HepG2 (cell line): ENCODE measurements around the gene ALDOA. TPM values are rescaled to one million over a fixed set of nuclear protein-coding genes. Genes with fewer than 3 reads are reported as not detected.

ENCODE experiments used
- ATAC-seq: fragments of 200-7000 bp; cut with Tn5 transposase; 3 replicates; pipeline ENCODE4 v1.9.1; 2020; ENCODE audit warnings: mild to moderate bottlenecking, moderate library complexity
- BruUV-seq: library from RNA; stranded (reverse); fragments of 400-500 nt; replicated peaks from 2 replicates; lab custom pipeline; 2021; lab: Mats Ljungman, UMichigan
- CTCF ChIA-PET: fragments of 300-600 bp; formaldehyde crosslinking; extraction: SDS; loops from one replicate; lab custom pipeline; 2021; ENCODE audit warnings: low total read pairs, inconsistent platforms, low intra/inter-chr PET ratio; lab: Yijun Ruan, JAX
- POLR2A ChIA-PET: fragments of 350-600 bp; sonication (Branson Sonifier 250); formaldehyde crosslinking; loops from one replicate; lab custom pipeline; 2020; ENCODE audit warnings: antibody characterized with exemption, inconsistent platforms; lab: Yijun Ruan, JAX
- DNase-seq: peaks from one replicate; pipeline ENCODE4 v3.0.0-alpha.2; 2015; ENCODE audit warnings: low spot score
- FAIRE-seq: peaks from 3 replicates; lab custom pipeline; 2011; peaks lifted over from hg19 to GRCh38; lab: Jason Lieb, UNC
- H2AFZ ChIP-seq: one replicate; pipeline ENCODE4 v1.6.1; 2011; ENCODE audit warnings: low read length, inconsistent platforms
- H3K27ac ChIP-seq: fragments of 300-600 bp; 3 replicates; pipeline ENCODE4 v1.8.0; 2011; ENCODE audit warnings: mixed run types, mild to moderate bottlenecking, mixed read lengths, low read length, inconsistent platforms; ENCODE audit not compliant: insufficient read depth; ENCODE audit errors: extremely low read length
- H3K27me3 ChIP-seq, 2 experiments: fragments of 200-600 bp in 1 of 2; 2 replicates in 1 of 2; 3 replicates in 1 of 2; pipeline versions ENCODE4 v1.6.0 to v1.8.0; 2011; ENCODE audit warnings: low read length in 2 of 2, mild to moderate bottlenecking in 2 of 2, moderate library complexity in 2 of 2, inconsistent platforms in 1 of 2; ENCODE audit not compliant: insufficient read depth in 2 of 2, control insufficient read depth in 1 of 2
- H3K36me3 ChIP-seq, 2 experiments: fragments of 200-600 bp in 1 of 2; replicated peaks in 1 of 2; 2 replicates in 1 of 2; 3 replicates in 1 of 2; pipeline versions ENCODE4 v1.5.1 to v1.8.0; 2011; ENCODE audit warnings: low read length in 2 of 2, inconsistent platforms in 1 of 2; ENCODE audit not compliant: insufficient read depth in 2 of 2, control insufficient read depth in 1 of 2
- H3K4me1 ChIP-seq: 2 replicates; pipeline ENCODE4 v1.5.1; 2012; ENCODE audit warnings: low read length, inconsistent platforms; ENCODE audit not compliant: insufficient read depth
- H3K4me2 ChIP-seq: 2 replicates; pipeline ENCODE4 v1.6.0; 2011; ENCODE audit warnings: low read depth, low read length, inconsistent platforms
- H3K4me3 ChIP-seq, 3 experiments: fragments of 200-600 bp in 1 of 3; sonication (generic), shearing (Covaris generic) in 1 of 3; replicated peaks in 1 of 3; 2 replicates each; pipeline ENCODE4 v1.5.1; 2011 to 2016; ENCODE audit warnings: low read length in 3 of 3, inconsistent platforms in 2 of 3, low read depth in 2 of 3, mild to moderate bottlenecking in 2 of 3, control low read depth in 1 of 3, mixed read lengths in 1 of 3; ENCODE audit not compliant: insufficient read depth in 1 of 3
- H3K79me2 ChIP-seq: one replicate; pipeline ENCODE4 v1.6.1; 2011; ENCODE audit warnings: low read length, inconsistent platforms; ENCODE audit not compliant: insufficient read depth
- H3K9ac ChIP-seq: 2 replicates; pipeline ENCODE4 v1.6.0; 2011; ENCODE audit warnings: mild to moderate bottlenecking, low read depth, low read length, inconsistent platforms; ENCODE audit not compliant: insufficient read depth
- H3K9me3 ChIP-seq: 2 replicates; pipeline ENCODE4 v1.5.1; 2012; ENCODE audit warnings: mild to moderate bottlenecking, low read length
- H4K20me1 ChIP-seq: 2 replicates; pipeline ENCODE4 v1.6.0; 2011; ENCODE audit warnings: inconsistent platforms, mild to moderate bottlenecking, low read length, moderate library complexity; ENCODE audit not compliant: insufficient read depth
- ETV5 ChIP-seq: IDR thresholded peaks from 2 replicates; pipeline ENCODE4 v1.6.1; 2018; ENCODE audit warnings: missing biosample characterization, missing genetic modification reagents, inconsistent platforms, borderline replicate concordance
- HES4 ChIP-seq: sonication (generic); formaldehyde crosslinking; IDR thresholded peaks from 2 replicates; pipeline ENCODE4 v1.9.0; 2021; ENCODE audit warnings: mild to moderate bottlenecking, missing genetic modification reagents, borderline replicate concordance
- HOXA3 ChIP-seq: sonication (generic); formaldehyde crosslinking; IDR thresholded peaks from 2 replicates; pipeline ENCODE4 v1.5.0; 2020; ENCODE audit warnings: missing genetic modification reagents
- ISX ChIP-seq: sonication (generic); formaldehyde crosslinking; conservative IDR thresholded peaks from 2 replicates; pipeline ENCODE4 v1.5.0; 2020; ENCODE audit warnings: missing genetic modification reagents
- KLF13 ChIP-seq: sonication (generic); formaldehyde crosslinking; IDR thresholded peaks from 2 replicates; pipeline ENCODE4 v1.4.0; 2020; ENCODE audit warnings: mild to moderate bottlenecking, missing genetic modification reagents
- KLF16 ChIP-seq, 2 experiments: sonication (generic) in 1 of 2; formaldehyde crosslinking in 1 of 2; IDR thresholded peaks; 2 replicates each; pipeline versions ENCODE4 v1.6.1 to v1.8.0; 2016 to 2023; ENCODE audit warnings: missing genetic modification reagents in 2 of 2, missing compliant biosample characterization in 1 of 2
- MIER3 ChIP-seq: IDR thresholded peaks from 2 replicates; pipeline ENCODE4 v1.6.1; 2016; ENCODE audit warnings: missing compliant biosample characterization, borderline replicate concordance
- MXD3 ChIP-seq: IDR thresholded peaks from 2 replicates; pipeline ENCODE4 v1.6.1; 2016; ENCODE audit warnings: mild to moderate bottlenecking, missing biosample characterization, missing genetic modification reagents
- NR2F2 ChIP-seq: IDR thresholded peaks from 2 replicates; pipeline ENCODE4 v1.6.1; 2012; ENCODE audit warnings: low read depth, inconsistent platforms, borderline replicate concordance
- PATZ1 ChIP-seq: sonication (generic); formaldehyde crosslinking; IDR thresholded peaks from 2 replicates; pipeline ENCODE4 v1.4.0; 2020; ENCODE audit warnings: missing genetic modification reagents
- RARA ChIP-seq: IDR thresholded peaks from 2 replicates; pipeline ENCODE4 v1.6.1; 2016; ENCODE audit warnings: missing genetic modification reagents, missing compliant biosample characterization
- RNF2 ChIP-seq: fragments of 450-650 bp; conservative IDR thresholded peaks from 2 replicates; pipeline ENCODE4 v1.6.1; 2016; ENCODE audit warnings: low read depth
- RXRB ChIP-seq: IDR thresholded peaks from 2 replicates; pipeline ENCODE4 v1.6.1; 2016; ENCODE audit warnings: borderline replicate concordance, missing genetic modification reagents, missing compliant biosample characterization
- TBX2 ChIP-seq: sonication (generic); formaldehyde crosslinking; IDR thresholded peaks from 2 replicates; pipeline ENCODE4 v1.5.0; 2020; ENCODE audit warnings: missing genetic modification reagents, mild to moderate bottlenecking, borderline replicate concordance
- TFDP2 ChIP-seq: sonication (generic); formaldehyde crosslinking; IDR thresholded peaks from 2 replicates; pipeline ENCODE4 v1.4.0; 2020; ENCODE audit warnings: missing genetic modification reagents
- XRCC5 ChIP-seq: fragments of 200-400 bp; formaldehyde crosslinking; optimal IDR thresholded peaks from 2 replicates; pipeline ENCODE3; 2017; ENCODE audit warnings: mild to moderate bottlenecking, low read length
- ZBTB42 ChIP-seq: sonication (generic); formaldehyde crosslinking; IDR thresholded peaks from 2 replicates; pipeline ENCODE4 v1.5.0; 2020; ENCODE audit warnings: mild to moderate bottlenecking, missing genetic modification reagents
- ZMYM3 ChIP-seq: sonication (generic); formaldehyde crosslinking; IDR thresholded peaks from 2 replicates; pipeline ENCODE4 v1.5.1; 2020; ENCODE audit warnings: mild to moderate bottlenecking, missing genetic modification reagents
- ZNF354B ChIP-seq: sonication (generic); formaldehyde crosslinking; IDR thresholded peaks from 2 replicates; pipeline ENCODE4 v1.8.0; 2022; ENCODE audit warnings: mild to moderate bottlenecking, missing genetic modification reagents
- ZNF720 ChIP-seq: sonication (generic); formaldehyde crosslinking; IDR thresholded peaks from 2 replicates; pipeline ENCODE4 v1.4.0; 2020; ENCODE audit warnings: missing genetic modification reagents
- WGBS: methylation state at CpG from one replicate; pipeline ENCODE4 v1.1.6; 2017; ENCODE audit warnings: low lambda C conversion rate; 5-methylcytosine and 5-hydroxymethylcytosine counted together
- in situ Hi-C: cut with HindIII; loops from 2 replicates; pipeline ENCODE4 v1.10.0; 2017; ENCODE audit warnings: low pct_unique_long_range_greater_than_20kb; ENCODE audit not compliant: extremely low pct_ligation_motif_present
- intact Hi-C: fragments of 100-400 bp; cut with micrococcal nuclease; formaldehyde crosslinking; loops from one replicate; pipeline ENCODE4 v1.10.0; 2022; ENCODE audit not compliant: unreplicated experiment
- polyA plus RNA-seq, 8 experiments: library from polyadenylated mRNA; depleted of rRNA in 3 of 8; stranded (reverse) in 7 of 8; unstranded in 1 of 8; fragments of >200 nt; fragmentation: Illumina TruSeq in 4 of 8; extraction: Trizol in 4 of 8; gene quantifications; 2 replicates each; pipeline versions ENCODE4 v1.2.1 to v1.2.3, GENCODE V29; 2011 to 2016; ENCODE audit warnings: low read depth in 4 of 8, missing spikeins in 1 of 8, mixed read lengths in 1 of 8; ENCODE audit not compliant: insufficient read depth in 1 of 8
- total RNA-seq, 5 experiments: library from RNA; depleted of rRNA; stranded (reverse); fragments of >200 nt; fragmentation: Illumina TruSeq; extraction: Trizol; gene quantifications; 2 replicates each; pipeline ENCODE4 v1.2.3, GENCODE V29; 2016; ENCODE audit warnings: low read depth in 1 of 5

Gene ALDOA
- total and polyA plus RNA-seq, 2 of the 13 experiments (the other 11 are each of a cell fraction or from before 2014, with no cell fraction given), result 925 to 1,884 TPM

GRCh38 chr16:30054959-30055553, 10.5 kb upstream of the ALDOA start:
- H3K27ac ChIP-seq, result no peak overlapping the region
- H3K27me3 ChIP-seq, result peaks cover 0 to 7% of the 10 kb centered on the region in 2 experiments; a peak in 1 of 5 replicates
- intact Hi-C loops (no loop called here), in situ Hi-C loops (no loop called here)
- ATAC-seq (peak; percentile 93), DNase-seq (peak; percentile 62), FAIRE-seq (no peak)
- no peaks in the 10 kb centered on the region for H3K36me3 ChIP-seq
- peak overlapping the region; percentile 17; the same call in 1 of the 2 replicates for H3K9ac ChIP-seq
- H3K4me1 ChIP-seq, result peaks cover 26% of the 10 kb centered on the region
- no peak overlapping the region; a peak in 1 of 6 replicates for H3K4me3 ChIP-seq
- H2AFZ ChIP-seq, result no peak overlapping the region
- POLR2A ChIA-PET, result interaction anchor here (0.6 to 5.6 kb wide), 3 partner anchors 10 to 376 kb away, joined by 3 to 66 read pairs (median 5); partner anchors contain the start of genes ALDOA and QPRT
- H3K4me2 ChIP-seq, result peak overlapping the region; percentile 44
- WGBS, result 22% methylated on average over 10 of the region's 10 CpGs
- H3K9me3 ChIP-seq, result no peaks in the 10 kb centered on the region
- no TSS peak for BruUV-seq
- no peaks in the 10 kb centered on the region for H3K79me2 ChIP-seq
- CTCF ChIA-PET, result interaction anchor here (1.6 kb wide), 2 partner anchors 13 to 23 kb away, joined by 4 to 6 read pairs; partner anchors contain the start of gene TLCD3B
- H4K20me1 ChIP-seq, result no peaks in the 10 kb centered on the region
- TF ChIP-seq PATZ1 (peak; percentile 73), TFDP2 (CRISPR knock-in tag) (0 out of 2 replicates have a peak, but pooled peaks have one; percentile 21), HES4 (CRISPR knock-in tag) (0 out of 2 replicates have a peak, but pooled peaks have one; percentile 47), RXRB (CRISPR knock-in tag) (peak; percentile 57; the same call in 1 of the 2 replicates), KLF16 (CRISPR knock-in tag; IDR thresholded peaks at IDR 0.05) (peak in 1 of 2 experiments; percentile 61; a peak in 1 of 4 replicates), ZMYM3 (peak; percentile 64; the same call in 1 of the 2 replicates), RNF2 (no peak), MIER3 (peak; percentile 61; the same call in 1 of the 2 replicates), KLF13 (CRISPR knock-in tag) (0 out of 2 replicates have a peak, but pooled peaks have one; percentile 21), ISX (CRISPR knock-in tag) (no peak), MXD3 (0 out of 2 replicates have a peak, but pooled peaks have one; percentile 24), ETV5 (CRISPR knock-in tag) (peak; percentile 54; the same call in 1 of the 2 replicates), XRCC5 (peak; percentile 96), RARA (CRISPR knock-in tag) (peak; percentile 50; the same call in 1 of the 2 replicates), ZBTB42 (no peak), HOXA3 (peak; percentile 54; the same call in 1 of the 2 replicates), ZNF354B (CRISPR knock-in tag) (no peak), NR2F2 (peak; percentile 37; the same call in 1 of the 2 replicates), TBX2 (peak; percentile 13), ZNF720 (CRISPR knock-in tag) (peak; percentile 26; the same call in 1 of the 2 replicates)
